Measurements from ENCODE around the gene KRTAP4-8.

Gene KRTAP4-8

DNA sequence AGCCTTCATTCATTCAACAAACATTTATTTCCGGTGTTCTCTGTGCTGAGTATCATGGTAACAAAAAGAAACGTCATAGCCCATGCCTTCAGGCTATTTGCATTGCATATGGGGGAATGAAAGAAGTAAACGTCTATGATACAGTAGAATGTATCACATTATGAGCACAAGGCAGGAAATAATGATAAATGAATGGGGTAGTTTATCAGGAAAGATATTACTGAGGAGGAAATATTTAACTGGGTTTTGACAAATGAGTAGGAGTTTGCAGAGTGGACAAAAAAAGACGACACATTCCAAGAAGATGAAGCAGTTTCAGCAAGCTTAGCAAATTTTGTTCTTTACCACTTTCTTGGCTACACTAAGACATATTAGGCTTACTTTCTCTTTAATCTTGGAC lies 15.3 kb downstream of the KRTAP4-8 start:
- no peak for TF ChIP-seq CTCF (conservative IDR thresholded peaks at IDR 0.05; ENCODE audit: low read depth, low read length)
- no peak for DNase-seq (ENCODE audit: low read depth)
- H3K4me3 ChIP-seq (ENCODE audit: low read length) = no peak overlapping the region

DNA sequence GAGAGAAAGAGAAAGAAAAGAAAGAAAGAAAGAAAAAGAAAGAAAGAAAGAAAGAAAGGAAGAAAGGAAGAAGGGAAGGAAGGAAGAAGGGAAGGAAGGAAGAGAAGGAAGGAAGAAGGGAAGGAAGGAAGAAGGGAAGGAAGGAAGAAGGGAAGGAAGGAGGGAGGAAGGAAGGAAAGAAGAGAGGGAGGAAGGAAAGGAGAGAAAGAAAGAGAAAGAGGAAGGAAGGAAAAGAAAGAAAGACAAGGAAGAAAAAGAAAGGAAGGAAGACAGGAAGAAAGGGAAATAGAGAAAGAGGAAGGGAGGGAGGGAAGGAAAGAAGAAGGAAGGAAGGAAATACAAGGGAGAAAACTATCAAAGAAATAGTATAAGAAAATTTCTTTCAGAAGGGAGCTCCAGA lies 21.2 kb downstream of the KRTAP4-8 start:
- TF ChIP-seq CTCF (conservative IDR thresholded peaks at IDR 0.05; ENCODE audit: low read depth, low read length) = no peak
- no peak for DNase-seq (ENCODE audit: low read depth)
- H3K4me3 ChIP-seq (ENCODE audit: low read length) = no peak overlapping the region

DNA sequence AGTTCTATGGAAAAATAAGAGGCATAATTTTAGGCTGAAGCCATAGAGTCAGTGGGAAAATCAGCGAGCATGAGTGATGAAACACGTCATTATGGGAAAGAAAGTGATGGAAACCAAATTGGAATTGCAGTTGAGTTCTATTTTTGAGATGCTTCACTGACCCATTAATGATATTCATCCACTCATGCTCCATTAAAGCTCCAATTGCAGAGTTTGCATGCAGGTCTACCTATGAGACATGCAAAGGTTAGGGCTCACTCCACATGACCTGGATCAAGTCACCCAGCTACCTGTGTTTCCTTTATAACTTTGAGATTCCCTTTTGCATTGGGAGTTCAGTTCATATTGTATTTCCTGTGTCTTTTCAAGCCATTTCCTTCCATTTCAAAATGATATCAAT lies 24.3 kb downstream of the KRTAP4-8 start:
- no peak for TF ChIP-seq CTCF (conservative IDR thresholded peaks at IDR 0.05; ENCODE audit: low read depth, low read length)
- no peak for DNase-seq (ENCODE audit: low read depth)
- H3K4me3 ChIP-seq (ENCODE audit: low read length) = no peak overlapping the region

- DNase-seq (ENCODE audit: low read depth) = no peak
- TF ChIP-seq CTCF (conservative IDR thresholded peaks at IDR 0.05; ENCODE audit: low read depth, low read length) = no peak
- H3K4me3 ChIP-seq (ENCODE audit: low read length) = no peak overlapping the region
Observed at GRCh38 chr17:41071606-41072360, 26.2 kb downstream of the KRTAP4-8 start.

DNA sequence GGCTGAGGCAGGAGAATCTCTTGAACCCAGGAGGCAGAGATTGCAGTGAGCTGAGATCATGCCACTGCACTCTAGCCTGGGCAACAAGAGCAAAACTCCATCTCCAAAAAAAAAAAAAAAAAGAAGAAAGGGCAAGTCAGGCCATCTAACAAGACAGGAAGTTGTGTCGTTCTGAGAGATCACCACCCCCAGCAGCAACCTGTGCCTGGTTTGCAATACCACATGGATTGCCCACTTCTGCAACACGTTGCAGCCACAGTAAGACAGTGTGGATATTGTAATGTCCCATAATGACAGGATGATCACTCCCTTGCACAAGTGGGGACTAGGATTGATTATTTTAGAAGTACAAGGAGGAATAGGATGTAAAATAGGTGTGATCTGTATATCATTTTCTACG lies 28.9 kb downstream of the KRTAP4-8 start:
- no peak for DNase-seq (ENCODE audit: low read depth)
- H3K4me3 ChIP-seq (ENCODE audit: low read length) = no peak overlapping the region
- TF ChIP-seq CTCF (conservative IDR thresholded peaks at IDR 0.05; ENCODE audit: low read depth, low read length) = no peak

GRCh38 chr17:41067281-41067680 lies 30.7 kb downstream of the KRTAP4-8 start:
- DNase-seq (ENCODE audit: low read depth) = no peak
- H3K4me3 ChIP-seq (ENCODE audit: low read length) = no peak overlapping the region
- no peak for TF ChIP-seq CTCF (conservative IDR thresholded peaks at IDR 0.05; ENCODE audit: low read depth, low read length)
